ENCODE data around the gene TMC1.
"Not testable (repeated sequence)": the region's sequence is repeated elsewhere in the genome, so short reads cannot be mapped to it uniquely, and the experiment has no call there.

TMC1 gene

GRCh38 chr9:72494051-72494450 is 27.4 kb upstream of the TMC1 start:
- Mint-ChIP-seq H3K9me3 (no peaks in the 10 kb centered on the region), H3K4me1 (ENCODE audit: low read depth) (no peaks in the 10 kb centered on the region), H3K27ac (no peak overlapping the region), H3K36me3 (ENCODE audit: low read depth) (no peaks in the 10 kb centered on the region), H3K27me3 (ENCODE audit: low read depth) (peaks cover 3% of the 10 kb centered on the region), H3K4me3 (no peak overlapping the region)
- DNase-seq (ENCODE audit: low spot score), result no peak

GRCh38 chr9:72497447-72498046 is 23.9 kb upstream of the TMC1 start:
- DNase-seq (ENCODE audit: low spot score), result no peak
- Mint-ChIP-seq H3K9me3 (no peaks in the 10 kb centered on the region), H3K27ac (no peak overlapping the region), H3K4me1 (ENCODE audit: low read depth) (no peaks in the 10 kb centered on the region), H3K27me3 (ENCODE audit: low read depth) (no peaks in the 10 kb centered on the region), H3K36me3 (ENCODE audit: low read depth) (no peaks in the 10 kb centered on the region), H3K4me3 (no peak overlapping the region)

GRCh38 chr9:72506615-72507014 is 14.8 kb upstream of the TMC1 start:
- peaks cover 2% of the 10 kb centered on the region for H3K9me3 Mint-ChIP-seq
- DNase-seq (ENCODE audit: low spot score), result no peak
- H3K4me3 Mint-ChIP-seq, result no peak overlapping the region
- H3K4me1 Mint-ChIP-seq (ENCODE audit: low read depth), result peaks cover 11% of the 10 kb centered on the region
- H3K27ac Mint-ChIP-seq, result no peak overlapping the region
- H3K27me3 Mint-ChIP-seq (ENCODE audit: low read depth), result no peaks in the 10 kb centered on the region
- H3K36me3 Mint-ChIP-seq (ENCODE audit: low read depth), result peaks cover 2% of the 10 kb centered on the region

GRCh38 chr9:72509053-72509452 is 12.4 kb upstream of the TMC1 start:
- H3K36me3 Mint-ChIP-seq (ENCODE audit: low read depth), result peaks cover 2% of the 10 kb centered on the region
- H3K4me1 Mint-ChIP-seq (ENCODE audit: low read depth), result peaks cover 11% of the 10 kb centered on the region
- H3K27ac Mint-ChIP-seq, result peak overlapping the region; percentile 33
- H3K27me3 Mint-ChIP-seq (ENCODE audit: low read depth), result no peaks in the 10 kb centered on the region
- peaks cover 5% of the 10 kb centered on the region for H3K9me3 Mint-ChIP-seq
- H3K4me3 Mint-ChIP-seq, result no peak overlapping the region
- no peak for DNase-seq (ENCODE audit: low spot score)

- Mint-ChIP-seq H3K27me3 (ENCODE audit: low read depth) (no peaks in the 10 kb centered on the region), H3K27ac (peak overlapping the region; percentile 34), H3K4me3 (no peak overlapping the region), H3K36me3 (ENCODE audit: low read depth) (peaks cover 2% of the 10 kb centered on the region), H3K9me3 (peaks cover 5% of the 10 kb centered on the region), H3K4me1 (ENCODE audit: low read depth) (peaks cover 11% of the 10 kb centered on the region)
- DNase-seq (ENCODE audit: low spot score), result no peak
Observed at GRCh38 chr9:72509635-72510034, 11.8 kb upstream of the TMC1 start.

GRCh38 chr9:72521011-72521410 is 397 bp upstream of the TMC1 start:
- not testable (repeated sequence) for H3K4me1 Mint-ChIP-seq (ENCODE audit: low read depth); DNase-seq (ENCODE audit: low spot score); H3K9me3 Mint-ChIP-seq; H3K36me3 Mint-ChIP-seq (ENCODE audit: low read depth); H3K27me3 Mint-ChIP-seq (ENCODE audit: low read depth); H3K4me3 Mint-ChIP-seq; H3K27ac Mint-ChIP-seq

GRCh38 chr9:72524820-72525540 is 3.6 kb downstream of the TMC1 start:
- Mint-ChIP-seq H3K36me3 (ENCODE audit: low read depth) (no peaks in the 10 kb centered on the region), H3K4me1 (ENCODE audit: low read depth) (peaks cover 34% of the 10 kb centered on the region), H3K27me3 (ENCODE audit: low read depth) (no peaks in the 10 kb centered on the region), H3K27ac (no peak overlapping the region), H3K4me3 (no peak overlapping the region), H3K9me3 (no peaks in the 10 kb centered on the region)
- DNase-seq (ENCODE audit: low spot score), result peak; percentile 64

- peak; percentile 81 for DNase-seq (ENCODE audit: low spot score)
- H3K4me3 Mint-ChIP-seq, result peak overlapping the region; percentile 72
- peaks cover 34% of the 10 kb centered on the region for H3K4me1 Mint-ChIP-seq (ENCODE audit: low read depth)
- no peaks in the 10 kb centered on the region for H3K36me3 Mint-ChIP-seq (ENCODE audit: low read depth)
- no peaks in the 10 kb centered on the region for H3K27me3 Mint-ChIP-seq (ENCODE audit: low read depth)
- H3K27ac Mint-ChIP-seq, result peak overlapping the region; percentile 83
- H3K9me3 Mint-ChIP-seq, result no peaks in the 10 kb centered on the region
Observed at GRCh38 chr9:72526901-72527800, 5.7 kb downstream of the TMC1 start.

GRCh38 chr9:72527801-72528195 is 6.4 kb downstream of the TMC1 start:
- Mint-ChIP-seq H3K27ac (peak overlapping the region; percentile 83), H3K4me1 (ENCODE audit: low read depth) (peaks cover 34% of the 10 kb centered on the region), H3K27me3 (ENCODE audit: low read depth) (no peaks in the 10 kb centered on the region), H3K36me3 (ENCODE audit: low read depth) (no peaks in the 10 kb centered on the region), H3K4me3 (peak overlapping the region; percentile 72), H3K9me3 (no peaks in the 10 kb centered on the region)
- DNase-seq (ENCODE audit: low spot score), result no peak

GRCh38 chr9:72529531-72529930 is 8.1 kb downstream of the TMC1 start:
- Mint-ChIP-seq H3K4me1 (ENCODE audit: low read depth) (peaks cover 33% of the 10 kb centered on the region), H3K27ac (no peak overlapping the region), H3K9me3 (no peaks in the 10 kb centered on the region), H3K27me3 (ENCODE audit: low read depth) (no peaks in the 10 kb centered on the region), H3K4me3 (no peak overlapping the region), H3K36me3 (ENCODE audit: low read depth) (no peaks in the 10 kb centered on the region)
- DNase-seq (ENCODE audit: low spot score), result no peak

- peaks cover 6% of the 10 kb centered on the region for H3K4me1 Mint-ChIP-seq (ENCODE audit: low read depth)
- DNase-seq (ENCODE audit: low spot score), result no peak
- H3K4me3 Mint-ChIP-seq, result no peak overlapping the region
- no peaks in the 10 kb centered on the region for H3K27me3 Mint-ChIP-seq (ENCODE audit: low read depth)
- peaks cover 4% of the 10 kb centered on the region for H3K9me3 Mint-ChIP-seq
- H3K27ac Mint-ChIP-seq, result no peak overlapping the region
- H3K36me3 Mint-ChIP-seq (ENCODE audit: low read depth), result peaks cover 3% of the 10 kb centered on the region
Observed at GRCh38 chr9:72533322-72533721, 11.9 kb downstream of the TMC1 start.

GRCh38 chr9:72534931-72535330 is 13.5 kb downstream of the TMC1 start:
- no peak overlapping the region for H3K4me3 Mint-ChIP-seq
- no peak overlapping the region for H3K27ac Mint-ChIP-seq
- peaks cover 5% of the 10 kb centered on the region for H3K36me3 Mint-ChIP-seq (ENCODE audit: low read depth)
- DNase-seq (ENCODE audit: low spot score), result no peak
- peaks cover 7% of the 10 kb centered on the region for H3K9me3 Mint-ChIP-seq
- no peaks in the 10 kb centered on the region for H3K27me3 Mint-ChIP-seq (ENCODE audit: low read depth)
- peaks cover 8% of the 10 kb centered on the region for H3K4me1 Mint-ChIP-seq (ENCODE audit: low read depth)

GRCh38 chr9:72537011-72537545 is 15.7 kb downstream of the TMC1 start:
- H3K36me3 Mint-ChIP-seq (ENCODE audit: low read depth), result peaks cover 5% of the 10 kb centered on the region
- H3K27ac Mint-ChIP-seq, result no peak overlapping the region

GRCh38 chr9:72537671-72538070 is 16.3 kb downstream of the TMC1 start:
- Mint-ChIP-seq H3K27me3 (ENCODE audit: low read depth) (no peaks in the 10 kb centered on the region), H3K9me3 (peaks cover 7% of the 10 kb centered on the region), H3K27ac (no peak overlapping the region), H3K36me3 (ENCODE audit: low read depth) (peaks cover 5% of the 10 kb centered on the region), H3K4me3 (no peak overlapping the region), H3K4me1 (ENCODE audit: low read depth) (peaks cover 21% of the 10 kb centered on the region)
- DNase-seq (ENCODE audit: low spot score), result no peak

More at GRCh38 chr9:72537011-72537545, 15.7 kb downstream of the TMC1 start:
- Mint-ChIP-seq H3K27me3 (ENCODE audit: low read depth) (no peaks in the 10 kb centered on the region), H3K4me1 (ENCODE audit: low read depth) (peaks cover 18% of the 10 kb centered on the region), H3K9me3 (peaks cover 7% of the 10 kb centered on the region), H3K4me3 (no peak overlapping the region)
- DNase-seq (ENCODE audit: low spot score), result no peak
